HUES6 (cell line): ENCODE measurements around the gene LILRA1.
"Not testable (repeated sequence)": the region's sequence is repeated elsewhere in the genome, so short reads cannot be mapped to it uniquely, and the experiment has no call there.

ENCODE experiments used
- H3K27ac ChIP-seq: 2 replicates; pipeline ENCODE4 v1.7.0; 2013; ENCODE audit warnings: low read depth, mild to moderate bottlenecking, low read length, inconsistent platforms
- H3K27me3 ChIP-seq: 2 replicates; pipeline ENCODE4 v1.6.1; 2013; ENCODE audit warnings: low read length; ENCODE audit not compliant: control insufficient read depth, insufficient read depth
- H3K36me3 ChIP-seq: 2 replicates; pipeline ENCODE4 v1.6.1; 2013; ENCODE audit warnings: low read length; ENCODE audit not compliant: control insufficient read depth, insufficient read depth
- H3K4me1 ChIP-seq: 2 replicates; pipeline ENCODE4 v1.6.1; 2013; ENCODE audit warnings: low read length; ENCODE audit not compliant: control insufficient read depth, insufficient read depth
- H3K4me3 ChIP-seq: 2 replicates; pipeline ENCODE4 v1.5.1; 2013; ENCODE audit warnings: low read depth, low read length
- H3K9ac ChIP-seq: one replicate; pipeline ENCODE4 v1.6.1; 2013; ENCODE audit warnings: mild to moderate bottlenecking, low read length
- H3K9me3 ChIP-seq: 2 replicates; pipeline ENCODE4 v1.6.1; 2013; ENCODE audit warnings: low read depth, low read length; ENCODE audit not compliant: control insufficient read depth, insufficient read depth

Gene LILRA1

DNA sequence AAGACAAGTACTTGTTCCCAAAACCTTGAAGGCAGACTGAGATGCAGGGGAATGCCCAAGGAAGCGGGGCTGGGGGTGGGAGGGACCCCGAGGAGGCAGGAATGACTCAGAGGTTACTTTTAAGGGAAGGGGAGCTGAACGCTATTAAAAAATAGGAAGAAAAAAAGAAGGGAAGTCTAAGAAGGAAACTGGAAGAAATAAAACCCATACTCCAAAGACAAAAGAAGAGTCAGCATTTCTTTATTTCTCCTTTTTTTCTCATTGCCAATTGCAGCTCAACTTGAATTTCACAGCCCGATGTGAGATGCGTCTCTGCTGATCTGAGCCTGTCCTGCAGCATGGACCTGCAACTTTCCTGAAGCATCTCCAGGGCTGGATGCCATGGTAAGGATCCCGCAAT is 50.2 kb downstream of the LILRA1 start:
- H3K27ac ChIP-seq, H3K4me1 ChIP-seq, H3K36me3 ChIP-seq, H3K9ac ChIP-seq, H3K27me3 ChIP-seq, H3K4me3 ChIP-seq: not testable (repeated sequence)
- peaks cover 17% of the 10 kb centered on the region; the same call in 1 of the 2 replicates for H3K9me3 ChIP-seq

DNA sequence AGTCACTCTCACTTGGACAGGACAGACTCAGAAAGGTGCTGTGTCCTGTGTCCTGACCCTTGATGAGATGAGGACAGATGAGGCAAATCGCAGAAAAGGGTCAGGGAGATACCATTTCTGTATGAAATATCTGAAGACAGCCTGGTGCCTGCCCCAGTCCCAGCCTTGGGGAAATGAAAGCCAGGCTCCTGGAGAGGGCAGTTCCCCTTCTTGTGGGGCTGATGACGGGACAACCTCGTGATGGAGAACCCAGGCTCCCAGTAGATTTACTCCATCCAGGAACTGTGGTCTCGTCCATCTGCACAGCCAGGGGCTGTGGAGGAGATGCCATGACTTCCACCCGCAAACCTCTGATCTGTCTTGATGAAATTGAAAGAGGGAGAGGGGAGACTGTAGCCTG is 50.6 kb downstream of the LILRA1 start:
- peaks cover 2% of the 10 kb centered on the region; the same call in 1 of the 2 replicates for H3K27me3 ChIP-seq
- H3K9me3 ChIP-seq, result peaks cover 15% of the 10 kb centered on the region; the same call in 1 of the 2 replicates
- H3K9ac ChIP-seq, result no peak overlapping the region
- H3K27ac ChIP-seq, result no peak overlapping the region
- H3K4me1 ChIP-seq, result no peaks in the 10 kb centered on the region
- H3K4me3 ChIP-seq, result no peak overlapping the region
- no peaks in the 10 kb centered on the region for H3K36me3 ChIP-seq

DNA sequence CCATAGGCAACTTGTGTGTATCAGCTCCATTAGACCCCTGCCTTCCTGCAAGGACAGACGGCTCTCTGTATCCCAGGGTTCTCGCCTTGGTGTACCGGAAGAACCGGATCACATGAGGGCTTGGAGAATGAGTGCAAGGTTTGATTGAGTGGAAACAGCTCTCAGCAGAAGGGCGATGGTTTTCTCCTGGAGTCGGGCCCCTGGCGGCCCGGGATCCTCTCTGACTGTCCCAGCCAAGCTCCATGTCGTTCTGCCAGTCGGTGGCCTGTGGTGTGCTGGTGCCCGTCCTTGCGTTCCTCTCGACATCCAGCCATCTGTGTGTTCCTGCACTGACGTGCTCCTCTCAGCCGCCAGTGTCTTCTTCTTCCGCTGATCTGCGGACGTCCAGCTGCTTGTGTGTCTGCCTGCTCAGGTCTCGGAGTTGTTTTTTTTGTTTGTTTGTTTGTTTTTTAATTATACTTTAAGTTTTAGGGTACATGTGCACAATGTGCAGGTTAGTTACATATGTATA is 53.0 kb downstream of the LILRA1 start:
- no peak overlapping the region for H3K27ac ChIP-seq
- H3K36me3 ChIP-seq, result no peaks in the 10 kb centered on the region
- peaks cover 2% of the 10 kb centered on the region; the same call in 1 of the 2 replicates for H3K27me3 ChIP-seq
- no peaks in the 10 kb centered on the region for H3K4me1 ChIP-seq
- no peak overlapping the region for H3K9ac ChIP-seq
- H3K4me3 ChIP-seq, result no peak overlapping the region
- H3K9me3 ChIP-seq, result peaks cover 24% of the 10 kb centered on the region; the same call in 1 of the 2 replicates

DNA sequence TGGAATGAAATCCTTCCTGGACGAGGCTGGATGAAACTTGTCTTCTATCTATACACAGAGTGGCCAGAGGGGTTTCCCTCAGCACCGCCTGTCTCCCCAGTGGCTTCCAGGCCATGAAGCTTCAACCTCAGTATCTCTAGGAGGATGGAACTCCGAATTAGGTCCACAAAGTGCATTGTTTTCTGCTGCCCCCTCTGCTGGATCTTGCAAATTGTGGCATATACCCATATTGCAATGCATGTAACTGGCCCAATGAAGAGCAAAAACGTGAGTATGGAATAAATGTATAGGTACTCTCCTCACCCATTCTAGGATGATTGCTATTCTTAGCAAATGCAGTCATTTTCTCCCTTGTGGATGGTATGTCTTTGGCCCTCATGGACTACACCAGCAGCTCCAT is 54.7 kb downstream of the LILRA1 start:
- no peaks in the 10 kb centered on the region for H3K36me3 ChIP-seq
- H3K4me3 ChIP-seq, result no peak overlapping the region
- no peaks in the 10 kb centered on the region for H3K4me1 ChIP-seq
- no peak overlapping the region for H3K9ac ChIP-seq
- peaks cover 2% of the 10 kb centered on the region; the same call in 1 of the 2 replicates for H3K27me3 ChIP-seq
- H3K27ac ChIP-seq, result no peak overlapping the region
- peaks cover 24% of the 10 kb centered on the region; the same call in 1 of the 2 replicates for H3K9me3 ChIP-seq

DNA sequence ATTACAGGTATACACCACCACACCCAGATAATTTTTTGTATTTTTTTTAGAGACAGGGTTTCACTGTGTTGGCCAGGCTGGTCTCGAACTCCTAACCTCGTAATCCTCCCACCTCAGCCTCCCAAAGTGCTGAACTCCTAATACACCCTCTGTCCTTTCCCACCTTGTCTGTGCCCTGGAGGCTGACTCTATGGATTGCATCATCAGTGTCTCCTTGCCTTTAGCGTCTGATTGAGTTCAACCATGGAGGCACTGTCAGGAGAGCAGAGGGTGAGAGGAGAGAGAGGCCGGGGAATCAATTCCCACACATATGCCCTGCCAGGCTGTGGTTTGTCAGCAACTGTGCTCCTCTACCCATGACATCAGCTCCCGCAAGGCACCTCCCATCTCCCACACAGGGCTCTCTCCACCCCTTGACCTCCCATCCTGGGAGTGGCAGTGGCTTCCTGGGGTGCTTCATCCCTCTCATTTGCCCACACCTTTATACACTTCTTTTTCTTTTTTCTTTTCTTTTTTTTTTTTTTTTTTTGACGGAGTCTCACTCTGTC is 56.8 kb downstream of the LILRA1 start:
- Histone ChIP-seq H3K9ac (no peak overlapping the region), H3K36me3 (no peaks in the 10 kb centered on the region), H3K4me1 (peaks cover 6% of the 10 kb centered on the region; the same call in 1 of the 2 replicates), H3K27ac (no peak overlapping the region), H3K4me3 (no peak overlapping the region), H3K9me3 (peaks cover 29% of the 10 kb centered on the region; the same call in 1 of the 2 replicates), H3K27me3 (peaks cover 2% of the 10 kb centered on the region; the same call in 1 of the 2 replicates)
